Measurements from ENCODE around the gene CAPZA1. TPM values are rescaled to one million over a fixed set of nuclear protein-coding genes. Genes with fewer than 3 reads are reported as not detected.
A peak's percentile ranks its signal among the peaks of the same experiment; 100 is the strongest.

Gene CAPZA1
- 260 and 269 TPM in 2 replicates for total RNA-seq

- peak within 1 kb of the TSS; percentile 99 for H3K27ac Mint-ChIP-seq
- DNase-seq (ENCODE audit: low spot score), result peak; percentile 90
- peak within 1 kb of the TSS; percentile 99 for H3K4me3 Mint-ChIP-seq (ENCODE audit: low read depth)
- peaks cover 25% of the 10 kb centered on the region for H3K4me1 Mint-ChIP-seq (ENCODE audit: low read depth)
- intact Hi-C loops (cut with micrococcal nuclease), result loop anchor here (2.0 to 10.0 kb wide), 6 partner anchors 17 to 453 kb away; partner anchors contain the start of genes LRIG2, MOV10, SLC16A1 and WNT2B
- no peaks in the 10 kb centered on the region for H3K9me3 Mint-ChIP-seq
- H3K36me3 Mint-ChIP-seq (ENCODE audit: low read depth), result peaks cover 45% of the 10 kb centered on the region
- no peaks in the 10 kb centered on the region for H3K27me3 Mint-ChIP-seq (ENCODE audit: low read depth)
Measured at GRCh38 chr1:112619518-112620376, at the start of gene CAPZA1. TSS of gene CAPZA1 (plus strand) at chr1:112619832. CDS start at chr1:112619845, 13 bp downstream.

GRCh38 chr1:112575154-112575804 is 44.4 kb upstream of the CAPZA1 start:
- intact Hi-C loops (cut with micrococcal nuclease), result no loop called here
- Mint-ChIP-seq H3K9me3 (no peaks in the 10 kb centered on the region), H3K4me3 (ENCODE audit: low read depth) (no peak overlapping the region), H3K27me3 (ENCODE audit: low read depth) (no peaks in the 10 kb centered on the region), H3K27ac (no peak overlapping the region), H3K4me1 (ENCODE audit: low read depth) (no peaks in the 10 kb centered on the region), H3K36me3 (ENCODE audit: low read depth) (peaks cover 25% of the 10 kb centered on the region)
- no peak for DNase-seq (ENCODE audit: low spot score)

- no peaks in the 10 kb centered on the region for H3K4me1 Mint-ChIP-seq (ENCODE audit: low read depth)
- no peak overlapping the region for H3K27ac Mint-ChIP-seq
- no peak overlapping the region for H3K4me3 Mint-ChIP-seq (ENCODE audit: low read depth)
- H3K9me3 Mint-ChIP-seq, result no peaks in the 10 kb centered on the region
- DNase-seq (ENCODE audit: low spot score), result no peak
- peaks cover 25% of the 10 kb centered on the region for H3K36me3 Mint-ChIP-seq (ENCODE audit: low read depth)
- no peaks in the 10 kb centered on the region for H3K27me3 Mint-ChIP-seq (ENCODE audit: low read depth)
- intact Hi-C loops (cut with micrococcal nuclease), result no loop called here
Measured at GRCh38 chr1:112576240-112576639, 43.4 kb upstream of the CAPZA1 start.

GRCh38 chr1:112579801-112580510 is 39.7 kb upstream of the CAPZA1 start:
- Mint-ChIP-seq H3K9me3 (no peaks in the 10 kb centered on the region), H3K27ac (no peak overlapping the region), H3K4me3 (ENCODE audit: low read depth) (no peak overlapping the region), H3K36me3 (ENCODE audit: low read depth) (peaks cover 20% of the 10 kb centered on the region), H3K4me1 (ENCODE audit: low read depth) (no peaks in the 10 kb centered on the region), H3K27me3 (ENCODE audit: low read depth) (no peaks in the 10 kb centered on the region)
- intact Hi-C loops (cut with micrococcal nuclease), result no loop called here
- no peak for DNase-seq (ENCODE audit: low spot score)

GRCh38 chr1:112581586-112582192 is 37.9 kb upstream of the CAPZA1 start:
- Mint-ChIP-seq H3K27me3 (ENCODE audit: low read depth) (no peaks in the 10 kb centered on the region), H3K36me3 (ENCODE audit: low read depth) (peaks cover 8% of the 10 kb centered on the region), H3K4me3 (ENCODE audit: low read depth) (no peak overlapping the region), H3K27ac (no peak overlapping the region), H3K4me1 (ENCODE audit: low read depth) (no peaks in the 10 kb centered on the region), H3K9me3 (no peaks in the 10 kb centered on the region)
- intact Hi-C loops (cut with micrococcal nuclease), result no loop called here
- no peak for DNase-seq (ENCODE audit: low spot score)

- H3K4me3 Mint-ChIP-seq (ENCODE audit: low read depth), result no peak overlapping the region
- intact Hi-C loops (cut with micrococcal nuclease), result no loop called here
- H3K4me1 Mint-ChIP-seq (ENCODE audit: low read depth), result no peaks in the 10 kb centered on the region
Measured at GRCh38 chr1:112583366-112583765, 36.3 kb upstream of the CAPZA1 start.

GRCh38 chr1:112589766-112590165 is 29.9 kb upstream of the CAPZA1 start:
- Mint-ChIP-seq H3K4me1 (ENCODE audit: low read depth) (no peaks in the 10 kb centered on the region), H3K9me3 (peaks cover 19% of the 10 kb centered on the region), H3K27me3 (ENCODE audit: low read depth) (no peaks in the 10 kb centered on the region), H3K27ac (no peak overlapping the region), H3K36me3 (ENCODE audit: low read depth) (peaks cover 29% of the 10 kb centered on the region), H3K4me3 (ENCODE audit: low read depth) (no peak overlapping the region)
- intact Hi-C loops (cut with micrococcal nuclease), result no loop called here
- DNase-seq (ENCODE audit: low spot score), result no peak

More at GRCh38 chr1:112583366-112583765, 36.3 kb upstream of the CAPZA1 start:
- Mint-ChIP-seq H3K9me3 (no peaks in the 10 kb centered on the region), H3K27me3 (ENCODE audit: low read depth) (no peaks in the 10 kb centered on the region), H3K27ac (no peak overlapping the region), H3K36me3 (ENCODE audit: low read depth) (peaks cover 6% of the 10 kb centered on the region)
- no peak for DNase-seq (ENCODE audit: low spot score)

- H3K4me1 Mint-ChIP-seq (ENCODE audit: low read depth), result no peaks in the 10 kb centered on the region
- peaks cover 21% of the 10 kb centered on the region for H3K36me3 Mint-ChIP-seq (ENCODE audit: low read depth)
- H3K4me3 Mint-ChIP-seq (ENCODE audit: low read depth), result no peak overlapping the region
- no peak overlapping the region for H3K27ac Mint-ChIP-seq
- no peak for DNase-seq (ENCODE audit: low spot score)
- H3K27me3 Mint-ChIP-seq (ENCODE audit: low read depth), result no peaks in the 10 kb centered on the region
- intact Hi-C loops (cut with micrococcal nuclease), result no loop called here
- peaks cover 10% of the 10 kb centered on the region for H3K9me3 Mint-ChIP-seq
Measured at GRCh38 chr1:112594208-112594876, 25.3 kb upstream of the CAPZA1 start.

GRCh38 chr1:112599477-112599876 is 20.2 kb upstream of the CAPZA1 start:
- Mint-ChIP-seq H3K27me3 (ENCODE audit: low read depth) (no peaks in the 10 kb centered on the region), H3K4me1 (ENCODE audit: low read depth) (no peaks in the 10 kb centered on the region), H3K36me3 (ENCODE audit: low read depth) (peaks cover 10% of the 10 kb centered on the region), H3K9me3 (no peaks in the 10 kb centered on the region), H3K4me3 (ENCODE audit: low read depth) (no peak overlapping the region), H3K27ac (no peak overlapping the region)
- DNase-seq (ENCODE audit: low spot score), result no peak
- intact Hi-C loops (cut with micrococcal nuclease), result no loop called here

GRCh38 chr1:112603012-112603411 is 16.6 kb upstream of the CAPZA1 start:
- Mint-ChIP-seq H3K4me1 (ENCODE audit: low read depth) (peaks cover 8% of the 10 kb centered on the region), H3K27ac (no peak overlapping the region), H3K36me3 (ENCODE audit: low read depth) (peaks cover 27% of the 10 kb centered on the region), H3K9me3 (no peaks in the 10 kb centered on the region), H3K27me3 (ENCODE audit: low read depth) (no peaks in the 10 kb centered on the region), H3K4me3 (ENCODE audit: low read depth) (no peak overlapping the region)
- DNase-seq (ENCODE audit: low spot score), result no peak
- intact Hi-C loops (cut with micrococcal nuclease), result no loop called here

- Mint-ChIP-seq H3K9me3 (no peaks in the 10 kb centered on the region), H3K27ac (no peak overlapping the region), H3K4me3 (ENCODE audit: low read depth) (no peak overlapping the region), H3K36me3 (ENCODE audit: low read depth) (peaks cover 33% of the 10 kb centered on the region), H3K4me1 (ENCODE audit: low read depth) (peaks cover 8% of the 10 kb centered on the region), H3K27me3 (ENCODE audit: low read depth) (no peaks in the 10 kb centered on the region)
- no peak for DNase-seq (ENCODE audit: low spot score)
- intact Hi-C loops (cut with micrococcal nuclease), result no loop called here
Measured at GRCh38 chr1:112603541-112603940, 16.1 kb upstream of the CAPZA1 start.

All from activated T-helper 2 cell treated with anti-CD3 and anti-CD28 coated beads, Interferon-gamma antibody, Interleukin-2, Interleukin-4, amounts not matched to agents 10 μg/mL and 5 μg/mL and 100 μg/mL, durations not matched to agents 14 hours and 24 hours and 36 hours (primary cell).